Stimulated activated CD8-positive, alpha-beta memory T cell treated with anti-CD3 and anti-CD28 coated beads, Interleukin-4, amount 100 ng/mL, for 4 hours (primary cell): ENCODE results near the gene KCND1.

Source experiments
- DNase-seq, 2 donors: peaks; one replicate each; pipeline ENCODE4 v3.0.0-alpha.2; 2020; ENCODE audit warnings: low read depth in 2 of 2, low spot score in 1 of 2

The KCND1 gene

GRCh38 chrX:48975041-48975440 lies 3.4 kb upstream of the KCND1 start:
- no peak for DNase-seq

- no peak for DNase-seq
Measured at GRCh38 chrX:48974574-48974973, 2.9 kb upstream of the KCND1 start.

- DNase-seq: no peak
Measured at GRCh38 chrX:48974033-48974432, 2.4 kb upstream of the KCND1 start.

- DNase-seq: no peak
Measured at GRCh38 chrX:48972220-48973164, 848 bp upstream of the KCND1 start.

- DNase-seq: no peak
Measured at GRCh38 chrX:48969471-48969870, 2.2 kb downstream of the KCND1 start.

GRCh38 chrX:48968377-48968776 lies 3.3 kb downstream of the KCND1 start:
- no peak for DNase-seq

- DNase-seq: no peak
Measured at GRCh38 chrX:48966796-48967579, 4.7 kb downstream of the KCND1 start.

- DNase-seq: no peak
Measured at GRCh38 chrX:48965959-48966358, 5.7 kb downstream of the KCND1 start.

GRCh38 chrX:48961585-48962091 lies 10.0 kb downstream of the KCND1 start:
- no peak for DNase-seq

- DNase-seq: no peak
Measured at GRCh38 chrX:48960291-48960690, 11.4 kb downstream of the KCND1 start.

- DNase-seq: no peak
Measured at GRCh38 chrX:48958635-48959094, 13.0 kb downstream of the KCND1 start.

GRCh38 chrX:48957827-48958634 lies 13.6 kb downstream of the KCND1 start:
- DNase-seq: peak; percentile 79 to 87

- peak; percentile 35 to 66 for DNase-seq
Measured at GRCh38 chrX:48957477-48957826, 14.2 kb downstream of the KCND1 start, which contains the start of gene OTUD5. Gene OTUD5 (minus strand): TSS chrX:48957607. CDS start chrX:48957570, 37 bp downstream.

- peak in 1 of 2 donors; percentile 40 for DNase-seq
Measured at GRCh38 chrX:48956728-48957414, 14.8 kb downstream of the KCND1 start.

- DNase-seq: no peak
Measured at GRCh38 chrX:48948589-48948988, 23.1 kb downstream of the KCND1 start.

- no peak for DNase-seq
Measured at GRCh38 chrX:48945517-48946348, 25.9 kb downstream of the KCND1 start.

GRCh38 chrX:48942895-48943294 lies 28.7 kb downstream of the KCND1 start:
- DNase-seq: no peak

GRCh38 chrX:48940404-48940955 lies 31.2 kb downstream of the KCND1 start:
- no peak for DNase-seq
